HG02943 (cell line): ENCODE data around the gene STAC.
"Not testable (repeated sequence)": the region's sequence is repeated elsewhere in the genome, so short reads cannot be mapped to it uniquely, and the experiment has no call there.

Source experiments
- ATAC-seq: cut with Tn5 transposase; IDR thresholded peaks from one replicate; pipeline ENCODE4 v1.9.1; 2021; ENCODE audit warnings: mild to moderate bottlenecking, low read depth, moderate library complexity; ENCODE audit not compliant: unreplicated experiment

STAC gene

DNA sequence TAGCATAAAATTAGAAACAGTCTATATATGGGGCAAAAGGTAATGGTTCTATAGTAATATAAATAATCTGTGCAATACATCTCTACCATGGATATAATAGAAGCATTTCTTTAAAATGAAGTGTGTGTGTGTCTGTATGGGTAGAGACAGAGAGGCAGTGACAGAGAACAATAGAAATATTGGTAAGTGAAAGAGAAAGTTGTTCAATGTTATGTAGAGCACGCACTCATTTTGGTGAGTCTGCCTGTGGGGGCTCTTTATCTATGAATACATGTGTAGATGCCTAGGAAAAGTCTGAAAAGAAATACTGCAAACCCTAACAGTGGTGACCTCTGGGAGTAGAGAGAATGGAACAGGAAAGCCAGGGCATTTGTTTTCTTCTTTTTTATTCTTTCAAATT, 182.6 kb downstream of the STAC start:
- ATAC-seq, result no peak

DNA sequence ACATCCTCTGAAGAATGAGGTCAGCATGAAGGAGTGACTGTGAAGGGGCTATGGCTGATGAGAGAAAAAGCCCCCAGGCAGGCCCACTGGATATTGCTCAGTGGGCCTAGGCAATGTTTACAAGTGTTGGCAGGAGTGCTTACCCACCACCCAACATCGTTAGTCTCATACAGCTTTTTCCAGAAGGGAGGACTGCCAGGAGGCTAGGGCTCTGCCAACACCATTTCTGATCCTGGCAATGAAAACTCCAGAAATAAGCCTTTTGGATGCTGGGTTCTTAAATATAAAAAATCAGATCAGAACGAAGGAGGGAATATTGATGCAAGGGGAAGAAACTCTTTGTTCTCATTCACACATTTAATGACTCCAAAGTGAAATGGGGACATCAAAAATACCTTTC, 194.9 kb downstream of the STAC start:
- ATAC-seq, result no peak

DNA sequence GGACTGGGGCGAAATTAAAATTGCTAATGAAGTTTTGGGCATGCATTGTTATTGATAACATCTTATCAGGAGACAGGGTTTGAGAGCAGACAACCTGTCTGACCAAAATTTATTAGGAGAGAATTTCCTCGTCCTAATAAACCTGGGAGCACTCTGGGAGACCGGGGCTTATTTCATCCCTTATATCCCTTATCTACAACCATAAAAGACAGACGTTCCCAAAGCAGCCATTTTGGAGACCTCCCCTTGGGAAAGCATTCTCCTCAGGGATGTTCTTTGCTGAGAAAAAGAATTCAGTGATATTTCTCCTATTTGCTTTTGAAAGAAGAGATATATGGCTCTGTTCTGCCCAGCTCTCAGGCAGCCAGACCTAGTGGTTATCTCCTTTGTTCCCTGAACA, 198.1 kb downstream of the STAC start:
- ATAC-seq, result not testable (repeated sequence)

DNA sequence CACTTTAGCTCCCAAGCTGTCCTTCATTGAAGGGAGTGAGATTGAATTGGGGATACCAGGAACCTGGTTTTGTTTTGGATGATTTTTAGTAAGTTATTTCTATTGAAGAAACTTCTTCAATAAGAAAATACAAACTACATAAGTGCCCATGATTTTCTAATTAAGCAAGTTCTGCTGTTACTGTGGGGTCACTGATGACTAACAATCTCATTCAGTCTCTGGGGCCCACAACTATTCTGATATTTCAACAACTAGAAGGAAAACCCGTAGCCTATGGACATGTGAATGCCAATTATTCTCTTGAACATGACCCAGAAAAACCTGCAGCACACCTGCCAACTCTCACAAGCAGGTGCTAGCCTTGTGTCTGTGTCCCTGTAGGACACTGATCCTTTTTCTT, 199.4 kb downstream of the STAC start:
- ATAC-seq, result no peak

DNA sequence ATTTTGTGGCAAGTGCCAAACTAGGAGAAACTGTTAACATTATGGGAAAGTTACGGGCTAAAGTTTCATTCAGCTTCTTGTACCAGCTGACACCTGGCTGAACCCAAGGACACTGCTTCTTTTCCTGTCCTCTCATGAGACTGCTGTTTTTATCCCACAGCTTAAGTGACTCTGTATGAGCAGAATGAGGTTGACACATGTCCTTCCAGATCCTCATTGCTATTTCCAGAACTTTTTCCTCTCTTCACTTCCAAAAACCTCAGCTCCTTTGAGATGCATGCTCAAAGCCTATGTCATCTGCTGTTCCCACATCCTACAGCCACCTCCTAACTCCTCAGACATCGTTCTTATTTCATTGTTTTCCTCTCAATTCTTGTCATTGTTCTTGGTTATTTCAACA, 200.4 kb downstream of the STAC start:
- ATAC-seq, result no peak

DNA sequence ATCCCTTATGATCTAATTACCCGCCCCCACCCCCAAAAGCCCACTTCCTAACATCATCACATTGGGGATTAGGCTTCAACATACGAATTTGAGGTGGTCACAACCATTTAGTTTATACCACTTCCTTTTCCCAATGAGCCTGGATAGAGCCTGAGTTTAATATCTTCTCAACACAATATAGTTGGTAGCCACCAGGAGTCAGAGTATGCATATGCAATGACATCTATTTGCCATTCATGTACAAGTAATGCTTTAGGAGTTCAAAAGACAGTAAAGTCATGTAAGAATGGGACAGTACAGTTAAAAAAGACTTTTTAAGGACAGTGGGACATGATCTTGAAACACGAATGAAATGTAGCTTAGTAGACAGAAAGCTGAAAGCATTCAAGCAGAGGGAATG, 211.7 kb downstream of the STAC start:
- no peak for ATAC-seq

DNA sequence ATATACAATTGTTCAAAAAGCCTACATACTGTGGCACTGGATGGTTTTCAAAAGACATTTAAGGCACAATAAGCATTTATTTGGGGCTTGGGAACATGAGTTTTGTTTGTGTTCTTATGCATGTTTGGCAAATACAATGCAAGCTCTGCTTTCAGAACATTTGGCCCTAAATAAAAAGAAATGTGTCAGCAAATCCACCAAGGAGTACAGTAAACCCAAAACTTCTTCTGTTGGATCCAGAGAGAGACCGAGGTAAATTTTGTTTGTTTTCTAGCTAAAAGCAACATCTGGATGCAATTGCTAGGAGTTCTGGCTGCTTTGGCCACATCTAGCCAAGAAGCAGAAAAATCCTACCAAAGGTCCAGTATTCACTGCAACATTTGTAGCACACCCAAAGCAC, 215.2 kb downstream of the STAC start:
- ATAC-seq, result no peak

DNA sequence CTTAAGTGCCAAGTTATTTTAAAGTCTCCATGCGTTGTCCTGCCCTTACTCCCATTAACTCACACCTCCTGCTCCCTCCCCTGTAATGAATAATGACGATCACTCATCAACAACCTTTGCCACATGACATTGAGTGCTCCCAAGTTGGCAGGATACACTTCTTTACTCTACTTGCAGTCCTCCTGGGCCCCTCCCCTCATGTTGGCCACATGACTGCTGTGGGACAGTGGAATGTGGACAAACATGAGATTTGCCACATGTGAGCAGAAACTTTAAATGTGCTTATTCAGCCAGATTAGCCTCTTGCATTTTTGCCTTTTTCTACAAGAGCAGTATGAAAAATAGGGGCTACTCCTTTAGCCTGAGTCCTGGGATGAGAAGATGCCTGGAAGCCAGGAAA, 216.1 kb downstream of the STAC start:
- no peak for ATAC-seq

DNA sequence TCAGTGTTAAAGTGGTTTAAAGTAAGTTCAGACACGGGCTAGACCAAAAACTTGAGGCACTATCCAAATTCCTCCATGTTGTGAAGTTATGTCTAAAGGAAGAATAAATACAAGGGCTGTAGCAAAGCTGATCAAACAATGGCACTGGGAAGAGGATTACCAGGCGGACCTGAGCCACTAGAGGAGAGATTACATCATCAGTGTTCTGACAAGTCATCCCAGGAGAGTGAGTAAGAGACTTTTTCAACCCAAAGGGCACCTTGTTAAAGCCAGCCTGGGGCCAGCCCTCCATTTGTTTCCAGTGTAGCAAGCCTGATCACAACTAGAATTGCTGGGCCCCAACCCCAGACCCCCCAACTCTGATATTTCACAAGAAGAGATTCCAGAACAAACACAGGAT, 217.1 kb downstream of the STAC start:
- no peak for ATAC-seq
